ENCODE data around the gene ATXN1.

Gene ATXN1

DNA sequence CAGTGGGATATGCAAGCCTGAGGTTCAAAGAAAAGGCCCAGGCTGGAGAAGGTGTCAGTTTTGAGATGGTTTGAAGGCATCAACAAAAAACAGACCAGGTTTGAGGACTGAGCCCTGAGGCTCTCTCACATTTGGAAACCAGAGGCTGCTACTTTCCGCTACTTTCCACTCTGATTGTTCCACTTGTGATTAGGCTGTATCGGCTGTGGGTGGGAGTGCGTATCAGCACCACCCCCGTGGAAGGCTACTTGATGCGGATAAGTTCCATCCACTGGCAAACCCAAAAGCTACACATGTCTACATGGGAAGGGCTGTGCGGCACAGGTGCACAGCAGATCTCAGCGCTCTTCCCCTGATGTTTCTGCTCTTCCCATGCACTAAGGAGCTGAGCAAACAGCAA is 324.2 kb downstream of the ATXN1 start:
- DNase-seq (ENCODE audit: low spot score): no peak

GRCh38 chr6:16436550-16436949 is 324.7 kb downstream of the ATXN1 start:
- no peak for DNase-seq (ENCODE audit: low spot score)

DNA sequence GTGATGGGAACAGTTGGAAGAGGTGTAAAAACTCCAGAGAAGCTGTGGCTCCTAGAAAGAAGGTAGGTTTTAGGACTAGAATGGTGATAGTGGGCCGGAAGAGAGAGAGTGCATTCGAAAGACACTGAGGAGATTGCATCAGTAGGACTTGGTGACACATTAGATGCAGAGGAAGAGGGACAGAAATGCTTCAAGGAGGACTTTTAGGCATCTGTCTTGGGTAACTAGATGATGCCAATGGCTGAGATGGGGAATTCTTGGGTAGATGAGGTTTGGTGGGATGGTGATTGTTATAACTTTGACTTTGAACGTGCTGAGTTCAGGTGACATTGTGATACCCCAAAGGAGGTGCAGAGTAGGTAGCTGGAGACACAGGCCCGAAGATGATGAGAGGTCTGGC is 326.4 kb downstream of the ATXN1 start:
- DNase-seq (ENCODE audit: low spot score): no peak

- DNase-seq (ENCODE audit: low spot score): no peak
Measured at GRCh38 chr6:16433338-16433890, 327.8 kb downstream of the ATXN1 start.

DNA sequence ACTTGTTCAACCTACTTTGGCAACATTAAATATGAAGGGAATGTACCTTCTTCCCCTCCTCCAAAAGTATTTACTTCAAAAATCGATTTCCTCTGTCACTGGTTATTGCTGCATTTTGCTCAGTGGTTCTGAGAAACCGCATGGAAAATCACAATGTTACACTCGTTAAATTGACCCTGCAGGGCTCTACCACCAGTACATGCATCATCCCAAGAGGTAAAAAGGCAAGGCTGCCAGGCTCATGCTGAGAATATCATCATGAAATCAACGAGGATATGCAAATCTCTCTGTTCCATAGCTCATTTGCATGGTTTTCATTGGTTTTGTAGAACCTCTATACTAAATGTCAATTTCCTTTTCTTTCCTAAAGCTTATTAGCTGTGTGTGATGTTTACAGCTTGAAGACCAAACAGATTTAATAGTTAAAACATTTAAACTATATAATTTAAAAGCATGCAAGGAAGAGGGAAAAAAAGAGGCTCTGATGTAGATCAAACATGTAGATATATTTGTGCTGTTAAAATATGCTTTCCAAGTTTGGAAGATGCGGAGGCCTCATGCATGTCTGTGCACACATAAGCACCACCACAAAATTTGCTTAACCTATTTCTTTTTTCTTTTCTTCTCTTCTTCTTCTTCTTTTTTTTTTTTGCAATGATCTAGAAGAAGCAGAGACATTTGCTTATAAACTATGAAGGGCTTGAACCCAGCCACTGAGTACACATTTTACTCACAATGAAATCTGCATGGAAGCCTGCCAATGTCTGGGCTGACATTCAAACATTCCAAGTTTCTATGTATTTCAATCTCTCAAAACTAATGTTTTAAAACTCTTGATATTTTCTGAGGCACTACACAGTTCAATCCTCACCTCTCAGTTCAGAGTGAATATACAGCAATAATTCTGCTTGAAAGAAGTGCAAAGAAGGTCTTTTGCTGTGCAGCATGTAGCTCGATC is 328.9 kb downstream of the ATXN1 start:
- DNase-seq (ENCODE audit: low spot score): no peak

DNA sequence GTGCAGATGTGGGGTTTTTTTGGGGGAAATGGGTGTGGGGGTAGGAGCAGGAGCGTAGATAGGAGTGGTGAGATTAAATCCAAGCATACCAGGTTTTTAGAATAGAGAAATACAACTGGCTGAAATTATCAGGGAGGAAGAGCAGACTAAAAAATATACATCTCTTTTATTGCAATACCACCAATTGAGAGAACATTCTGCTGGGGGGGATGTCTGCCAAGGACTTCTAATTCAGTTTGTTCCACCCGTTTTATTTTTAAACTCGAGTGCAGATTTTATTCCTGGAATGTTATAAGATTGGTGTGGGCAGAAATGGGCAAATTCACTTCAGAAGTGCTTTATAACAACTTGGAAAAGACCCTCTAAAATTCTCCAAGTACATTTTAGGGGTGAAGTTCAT is 330.2 kb downstream of the ATXN1 start:
- no peak for DNase-seq (ENCODE audit: low spot score)

DNA sequence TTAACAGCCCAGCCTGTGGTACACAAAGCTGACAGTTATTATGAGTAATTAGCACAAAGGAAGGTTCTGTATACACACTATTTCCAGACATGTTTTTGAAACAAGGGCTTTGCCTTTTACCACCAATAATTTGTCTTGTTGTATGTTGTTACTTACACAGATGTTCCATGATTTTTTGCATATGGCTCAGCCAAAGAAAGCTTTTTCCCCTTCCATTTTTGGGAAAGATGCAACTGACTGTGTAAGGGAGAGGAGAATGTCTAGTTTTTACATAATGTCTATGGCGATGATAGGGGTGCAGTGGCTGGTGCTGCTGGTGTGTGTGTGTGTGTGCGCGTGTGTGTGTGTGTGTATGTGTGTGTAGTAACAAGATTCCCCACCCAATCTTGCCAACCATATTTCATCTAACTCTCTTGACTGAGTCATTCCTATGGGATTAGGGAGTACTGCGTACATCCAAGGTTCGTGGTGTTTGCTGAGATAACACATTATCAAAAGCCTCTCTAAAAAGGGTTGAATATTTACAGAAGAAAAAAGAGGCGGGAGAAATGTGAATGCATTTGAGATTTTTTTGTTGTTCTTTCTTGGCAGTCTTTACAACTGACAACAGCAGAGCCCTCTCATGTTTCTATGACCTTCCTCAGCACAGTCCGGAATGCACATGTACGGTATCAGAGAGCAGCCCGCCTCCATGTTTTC is 330.7 kb downstream of the ATXN1 start:
- no peak for DNase-seq (ENCODE audit: low spot score)

DNA sequence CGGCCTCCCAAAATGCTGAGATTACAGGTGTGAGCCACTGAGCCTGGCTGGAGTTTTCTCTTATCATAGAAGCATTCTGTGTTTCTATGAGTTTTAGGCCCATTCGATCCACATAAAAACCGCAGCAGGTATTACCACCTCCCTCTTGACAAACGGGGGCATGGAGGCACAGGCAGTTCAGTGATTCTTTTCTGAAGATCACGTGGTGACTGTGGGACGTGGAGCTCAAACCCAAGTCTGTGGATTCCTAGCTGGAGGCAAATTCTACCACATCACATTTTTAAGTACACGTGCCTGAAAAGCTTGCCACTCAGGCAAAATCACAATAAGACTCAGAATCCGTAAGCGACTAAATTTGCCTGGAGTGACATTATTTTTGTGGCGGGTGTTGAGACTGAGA is 331.6 kb downstream of the ATXN1 start:
- DNase-seq (ENCODE audit: low spot score): no peak

DNA sequence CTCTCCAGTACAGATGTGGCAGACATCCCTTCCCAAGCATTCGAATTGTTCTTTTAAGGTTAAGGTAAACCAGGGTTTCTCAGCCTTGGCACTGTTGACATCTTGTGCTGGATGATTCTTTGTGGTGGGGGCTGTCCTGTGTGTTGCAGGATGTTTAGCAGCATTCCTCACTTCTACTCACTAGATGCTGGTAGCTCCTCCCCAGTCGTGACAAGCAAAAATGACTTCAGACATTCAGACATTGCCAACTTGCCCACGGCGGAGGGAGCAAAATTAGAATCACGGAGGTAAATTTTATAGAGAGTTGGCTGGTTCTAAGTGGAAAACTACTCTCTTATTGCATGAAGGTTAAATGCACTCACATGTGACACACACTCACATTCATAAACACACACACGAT is 334.1 kb downstream of the ATXN1 start:
- no peak for DNase-seq (ENCODE audit: low spot score)

DNA sequence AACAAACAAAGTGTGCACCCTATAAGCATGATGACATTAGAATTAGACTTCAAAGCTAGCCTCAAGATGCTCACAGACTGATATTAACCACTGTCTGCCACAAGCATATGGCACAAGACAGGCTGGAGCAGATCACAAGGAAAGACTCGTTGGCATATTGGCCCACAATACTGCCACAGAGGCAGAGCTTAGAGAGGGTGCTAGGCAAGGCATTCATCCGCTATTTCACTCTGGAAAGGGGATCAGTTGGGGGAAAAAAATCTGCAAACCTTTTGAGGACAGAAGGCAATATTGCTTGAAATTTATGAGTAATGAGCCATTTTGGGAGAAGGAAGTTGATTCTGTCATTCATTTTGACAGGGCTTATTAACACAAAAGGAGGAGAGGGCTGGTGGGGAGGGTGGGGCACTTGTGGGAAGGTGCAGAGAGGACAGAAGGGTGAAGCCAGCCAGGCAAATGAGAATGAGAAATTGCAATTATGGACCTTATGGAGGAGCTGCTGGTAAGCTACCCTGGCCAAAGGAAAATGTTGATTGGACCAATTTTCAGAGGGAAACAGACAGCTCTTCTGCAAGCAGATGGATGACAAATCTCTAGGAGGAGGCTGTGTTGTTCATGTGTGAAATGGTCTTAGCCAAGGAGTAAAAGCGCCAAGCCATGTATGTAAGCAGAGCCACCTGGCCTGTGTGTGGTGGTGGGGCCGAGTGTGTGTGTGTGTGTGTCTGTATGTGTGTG is 335.2 kb downstream of the ATXN1 start:
- DNase-seq (ENCODE audit: low spot score): no peak

DNA sequence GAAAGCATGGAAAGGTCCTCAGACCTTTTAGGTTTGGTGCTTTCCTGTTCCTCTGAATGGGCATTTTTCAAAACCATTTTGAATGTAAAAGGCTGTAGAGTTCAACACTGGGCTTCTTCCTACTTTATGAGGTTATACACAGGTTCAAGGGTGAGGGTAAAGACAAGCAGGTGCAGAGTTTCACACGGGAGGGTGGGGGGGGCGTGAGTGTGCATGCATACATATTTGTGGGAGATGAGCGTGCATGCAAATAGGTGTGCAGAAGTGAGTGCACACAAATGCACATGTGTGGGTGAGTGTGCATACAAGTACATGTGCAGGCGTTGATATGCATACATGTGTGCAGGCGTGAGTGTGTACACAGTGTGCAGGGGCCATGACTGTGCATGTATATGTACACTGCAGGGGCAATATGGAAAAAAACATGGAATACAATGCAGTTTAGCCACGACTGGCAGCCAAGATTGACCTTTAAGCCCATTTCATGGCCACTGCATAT is 339.7 kb downstream of the ATXN1 start:
- no peak for DNase-seq (ENCODE audit: low spot score)

- DNase-seq (ENCODE audit: low spot score): no peak
Measured at GRCh38 chr6:16420715-16421461, 340.4 kb downstream of the ATXN1 start.

GRCh38 chr6:16420337-16420714 is 340.9 kb downstream of the ATXN1 start:
- DNase-seq (ENCODE audit: low spot score): no peak

DNA sequence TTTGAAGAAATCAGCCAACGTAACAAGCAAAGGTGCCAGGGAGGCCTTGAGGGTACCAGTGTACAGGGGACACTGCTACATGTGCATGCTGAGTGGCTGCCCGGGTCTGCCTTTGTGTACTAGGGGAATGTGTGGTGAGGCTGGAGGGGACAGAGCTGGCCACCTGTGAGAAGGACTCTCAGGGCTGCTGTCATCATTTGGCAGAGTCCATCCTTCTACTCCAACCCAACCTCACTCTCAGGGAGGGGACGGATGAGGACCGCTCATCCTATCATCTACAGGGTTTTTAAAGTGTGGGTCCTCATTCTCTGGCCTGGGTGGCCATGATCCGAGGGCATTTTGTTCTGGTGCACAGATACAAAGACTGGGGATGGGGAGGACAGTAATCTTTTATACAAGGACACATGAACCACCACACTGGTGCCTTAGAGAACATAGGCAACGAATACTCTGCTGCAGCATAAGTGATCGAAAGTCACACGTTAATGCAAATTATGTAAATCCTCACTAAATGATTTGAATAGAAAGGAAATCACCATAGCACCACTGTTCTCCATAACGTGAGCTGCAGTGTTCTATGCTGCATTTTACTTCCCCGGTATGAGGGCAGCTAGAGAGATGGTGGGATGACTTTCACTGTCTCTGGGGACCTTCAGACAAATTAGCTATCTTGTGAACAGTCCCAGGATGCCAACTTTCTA is 341.5 kb downstream of the ATXN1 start:
- DNase-seq (ENCODE audit: low spot score): no peak

- DNase-seq (ENCODE audit: low spot score): no peak
Measured at GRCh38 chr6:16418151-16418550, 343.1 kb downstream of the ATXN1 start.

- DNase-seq (ENCODE audit: low spot score): no peak
Measured at GRCh38 chr6:16415677-16416076, 345.6 kb downstream of the ATXN1 start.

GRCh38 chr6:16414205-16414604 is 347.1 kb downstream of the ATXN1 start:
- no peak for DNase-seq (ENCODE audit: low spot score)

GRCh38 chr6:16413399-16413798 is 347.9 kb downstream of the ATXN1 start:
- DNase-seq (ENCODE audit: low spot score): no peak

DNA sequence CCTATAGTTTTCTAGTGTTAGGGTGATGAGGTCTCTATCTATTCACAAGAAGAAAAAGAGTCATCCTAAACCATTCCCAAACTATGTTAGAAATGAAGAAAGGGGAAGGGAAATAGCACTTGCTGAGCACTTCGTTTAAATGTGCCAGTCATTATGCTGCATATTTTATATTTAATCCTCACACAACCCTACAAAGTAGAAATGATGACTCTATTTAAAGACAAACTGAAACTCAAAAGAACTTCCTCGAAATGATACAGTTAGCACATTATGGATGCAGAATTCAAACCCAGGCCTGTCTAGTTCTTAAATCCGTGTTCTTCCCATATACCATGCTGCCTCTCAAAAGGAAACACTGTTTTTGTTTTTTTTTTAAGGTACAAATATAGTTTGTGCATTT is 348.3 kb downstream of the ATXN1 start:
- no peak for DNase-seq (ENCODE audit: low spot score)

DNA sequence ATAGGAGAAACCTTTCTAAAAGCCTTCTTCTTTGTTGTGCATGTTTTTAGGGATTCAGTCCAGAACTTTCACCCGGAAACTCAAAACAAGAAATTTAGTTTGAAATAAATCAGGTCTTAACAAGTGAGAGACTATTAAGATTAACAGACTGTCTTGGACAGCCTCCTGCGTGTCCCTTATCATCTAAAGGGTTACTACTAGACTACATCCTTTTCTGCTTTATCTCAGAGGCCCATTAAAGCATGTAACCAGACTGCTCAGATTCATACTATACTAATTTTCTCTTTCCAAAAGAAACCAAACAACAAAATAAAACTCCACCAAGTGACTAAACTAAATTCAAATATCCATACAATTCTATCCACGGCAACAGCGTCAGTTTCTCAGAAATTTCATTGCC is 349.1 kb downstream of the ATXN1 start:
- DNase-seq (ENCODE audit: low spot score): no peak

Data from ecto neural progenitor cell (in vitro differentiated cells).